ENCODE results near the gene CIROP. TPM values are rescaled to one million over a fixed set of nuclear protein-coding genes. Genes with fewer than 3 reads are reported as not detected.

CIROP gene
- total RNA-seq, 1 donor from 2014 or later: not detected

GRCh38 chr14:23057757-23058653, 46.8 kb downstream of the CIROP start:
- ATAC-seq (ENCODE audit: poor library complexity) (peak; percentile 86), DNase-seq (peak; percentile 90)
- intact Hi-C loops (cut with DNase I): loop anchor here (2.0 kb wide), 1 partner anchor 71 kb away; no protein-coding TSS in a partner anchor

GRCh38 chr14:23056956-23057756, 47.6 kb downstream of the CIROP start, which contains the start of gene CDH24:
Gene CDH24 (minus strand): TSS chr14:23057520. CDS start chr14:23055733, 1,787 bp downstream.
- intact Hi-C loops (cut with DNase I): no loop called here
- ATAC-seq (ENCODE audit: poor library complexity) (peak; percentile 63), DNase-seq (peak; percentile 77)

GRCh38 chr14:23056145-23056955, 48.4 kb downstream of the CIROP start:
- ATAC-seq (ENCODE audit: poor library complexity) (peak; percentile 56), DNase-seq (peak; percentile 72)
- intact Hi-C loops (cut with DNase I): no loop called here

- DNase-seq (peak; percentile 58), ATAC-seq (ENCODE audit: poor library complexity) (no peak)
- intact Hi-C loops (cut with DNase I): no loop called here
These were observed 49.1 kb downstream of the CIROP start for GRCh38 chr14:23055621-23056144.

- DNase-seq (no peak), ATAC-seq (ENCODE audit: poor library complexity) (no peak)
- intact Hi-C loops (cut with DNase I): no loop called here
These were observed 49.6 kb downstream of the CIROP start for GRCh38 chr14:23055147-23055550.

GRCh38 chr14:23054000-23054811, 50.6 kb downstream of the CIROP start:
- DNase-seq (no peak), ATAC-seq (ENCODE audit: poor library complexity) (no peak)
- intact Hi-C loops (cut with DNase I): no loop called here

- ATAC-seq (ENCODE audit: poor library complexity) (no peak), DNase-seq (no peak)
- intact Hi-C loops (cut with DNase I): no loop called here
These were observed 51.4 kb downstream of the CIROP start for GRCh38 chr14:23053426-23053825.

- intact Hi-C loops (cut with DNase I): no loop called here
- ATAC-seq (ENCODE audit: poor library complexity) (no peak), DNase-seq (no peak)
These were observed 52.1 kb downstream of the CIROP start for GRCh38 chr14:23052671-23053070.

- ATAC-seq (ENCODE audit: poor library complexity) (peak; percentile 37), DNase-seq (no peak)
- intact Hi-C loops (cut with DNase I): no loop called here
These were observed 52.6 kb downstream of the CIROP start for GRCh38 chr14:23052182-23052623.

GRCh38 chr14:23051141-23052057, 53.4 kb downstream of the CIROP start:
- ATAC-seq (ENCODE audit: poor library complexity) (no peak), DNase-seq (no peak)
- intact Hi-C loops (cut with DNase I): no loop called here

Other genes with a start within 250 kb of the CIROP start
- 50.8 TPM for gene LRP10, start 233.2 kb downstream of the CIROP start, total RNA-seq
- not detected for gene REM2, start 221.8 kb downstream of the CIROP start, total RNA-seq
- gene RBM23, start 185.8 kb downstream of the CIROP start, total RNA-seq: 37.8 TPM
- gene PRMT5, start 175.6 kb downstream of the CIROP start, total RNA-seq: 50.2 TPM
- gene HAUS4, start 147.9 kb downstream of the CIROP start, total RNA-seq: 16.4 TPM
- 10.9 TPM for gene AJUBA, start 122.4 kb downstream of the CIROP start, total RNA-seq
- 5.5 TPM for gene C14orf93, start 94.8 kb downstream of the CIROP start, total RNA-seq
- 129 TPM for gene PSMB5, start 70.1 kb downstream of the CIROP start, total RNA-seq
- not detected for gene PSMB11, start 62.8 kb downstream of the CIROP start, total RNA-seq
- 1.6 TPM for gene CDH24, start 47.5 kb downstream of the CIROP start, total RNA-seq
- gene ACIN1, start 9.9 kb downstream of the CIROP start, total RNA-seq: 65.8 TPM
- gene C14orf119, start 9.5 kb downstream of the CIROP start, total RNA-seq: 20.6 TPM
- not detected for gene CEBPE, start 14.3 kb upstream of the CIROP start, total RNA-seq
- gene SLC7A8, start 78.7 kb upstream of the CIROP start, total RNA-seq: 11.6 TPM
- not detected for gene RNF212B, start 132.9 kb upstream of the CIROP start, total RNA-seq
- 6.5 TPM for gene HOMEZ, start 181.1 kb upstream of the CIROP start, total RNA-seq
- gene PPP1R3E, start 197.9 kb upstream of the CIROP start, total RNA-seq: 6.7 TPM
- gene BCL2L2, start 201.8 kb upstream of the CIROP start, total RNA-seq: 37.3 TPM
- 67.7 TPM for gene PABPN1, start 216.5 kb upstream of the CIROP start, total RNA-seq
- 10.3 TPM for gene SLC22A17, start 247.9 kb upstream of the CIROP start, total RNA-seq

Measured in Right ventricle myocardium superior (tissue), 1 donor.